HepG2 (cell line): ENCODE measurements around the gene TCEANC2.

Source experiments
- ARNT ChIP-seq: fragments of 450-650 bp; IDR thresholded peaks from 2 replicates; pipeline ENCODE4 v1.6.1; 2017
- GTF3A ChIP-seq: sonication (generic); formaldehyde crosslinking; conservative IDR thresholded peaks from 2 replicates; pipeline ENCODE4 v1.4.0; 2020; ENCODE audit warnings: mild to moderate bottlenecking, missing genetic modification reagents
- MIER3 ChIP-seq: IDR thresholded peaks from 2 replicates; pipeline ENCODE4 v1.6.1; 2016; ENCODE audit warnings: missing compliant biosample characterization, borderline replicate concordance
- MXD3 ChIP-seq: IDR thresholded peaks from 2 replicates; pipeline ENCODE4 v1.6.1; 2016; ENCODE audit warnings: mild to moderate bottlenecking, missing biosample characterization, missing genetic modification reagents
- NR2C2 ChIP-seq: sonication (generic); formaldehyde crosslinking; IDR thresholded peaks from 2 replicates; pipeline ENCODE4 v1.4.0; 2020; ENCODE audit warnings: missing genetic modification reagents, mild to moderate bottlenecking, moderate library complexity, borderline replicate concordance
- TF ChIP-seq, protein P1 (sequence below): IDR thresholded peaks from 2 replicates; pipeline ENCODE4 v1.6.1; 2012; ENCODE audit warnings: low read length, improper control_type of control experiment
- TF ChIP-seq, protein P2 (sequence below): sonication (generic); formaldehyde crosslinking; IDR thresholded peaks from 2 replicates; pipeline ENCODE4 v1.5.0; 2020; ENCODE audit warnings: mild to moderate bottlenecking, missing genetic modification reagents, moderate library complexity

- TF ChIP-seq MXD3 (CRISPR knock-in tag) = no peak
- TF ChIP-seq, protein P1, sequence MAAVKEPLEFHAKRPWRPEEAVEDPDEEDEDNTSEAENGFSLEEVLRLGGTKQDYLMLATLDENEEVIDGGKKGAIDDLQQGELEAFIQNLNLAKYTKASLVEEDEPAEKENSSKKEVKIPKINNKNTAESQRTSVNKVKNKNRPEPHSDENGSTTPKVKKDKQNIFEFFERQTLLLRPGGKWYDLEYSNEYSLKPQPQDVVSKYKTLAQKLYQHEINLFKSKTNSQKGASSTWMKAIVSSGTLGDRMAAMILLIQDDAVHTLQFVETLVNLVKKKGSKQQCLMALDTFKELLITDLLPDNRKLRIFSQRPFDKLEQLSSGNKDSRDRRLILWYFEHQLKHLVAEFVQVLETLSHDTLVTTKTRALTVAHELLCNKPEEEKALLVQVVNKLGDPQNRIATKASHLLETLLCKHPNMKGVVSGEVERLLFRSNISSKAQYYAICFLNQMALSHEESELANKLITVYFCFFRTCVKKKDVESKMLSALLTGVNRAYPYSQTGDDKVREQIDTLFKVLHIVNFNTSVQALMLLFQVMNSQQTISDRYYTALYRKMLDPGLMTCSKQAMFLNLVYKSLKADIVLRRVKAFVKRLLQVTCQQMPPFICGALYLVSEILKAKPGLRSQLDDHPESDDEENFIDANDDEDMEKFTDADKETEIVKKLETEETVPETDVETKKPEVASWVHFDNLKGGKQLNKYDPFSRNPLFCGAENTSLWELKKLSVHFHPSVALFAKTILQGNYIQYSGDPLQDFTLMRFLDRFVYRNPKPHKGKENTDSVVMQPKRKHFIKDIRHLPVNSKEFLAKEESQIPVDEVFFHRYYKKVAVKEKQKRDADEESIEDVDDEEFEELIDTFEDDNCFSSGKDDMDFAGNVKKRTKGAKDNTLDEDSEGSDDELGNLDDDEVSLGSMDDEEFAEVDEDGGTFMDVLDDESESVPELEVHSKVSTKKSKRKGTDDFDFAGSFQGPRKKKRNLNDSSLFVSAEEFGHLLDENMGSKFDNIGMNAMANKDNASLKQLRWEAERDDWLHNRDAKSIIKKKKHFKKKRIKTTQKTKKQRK = no peak
- TF ChIP-seq NR2C2 (CRISPR knock-in tag) = no peak
- no peak for TF ChIP-seq ARNT
- TF ChIP-seq GTF3A (CRISPR knock-in tag) = no peak
- TF ChIP-seq MIER3 (CRISPR knock-in tag) = no peak
- TF ChIP-seq, protein P2, sequence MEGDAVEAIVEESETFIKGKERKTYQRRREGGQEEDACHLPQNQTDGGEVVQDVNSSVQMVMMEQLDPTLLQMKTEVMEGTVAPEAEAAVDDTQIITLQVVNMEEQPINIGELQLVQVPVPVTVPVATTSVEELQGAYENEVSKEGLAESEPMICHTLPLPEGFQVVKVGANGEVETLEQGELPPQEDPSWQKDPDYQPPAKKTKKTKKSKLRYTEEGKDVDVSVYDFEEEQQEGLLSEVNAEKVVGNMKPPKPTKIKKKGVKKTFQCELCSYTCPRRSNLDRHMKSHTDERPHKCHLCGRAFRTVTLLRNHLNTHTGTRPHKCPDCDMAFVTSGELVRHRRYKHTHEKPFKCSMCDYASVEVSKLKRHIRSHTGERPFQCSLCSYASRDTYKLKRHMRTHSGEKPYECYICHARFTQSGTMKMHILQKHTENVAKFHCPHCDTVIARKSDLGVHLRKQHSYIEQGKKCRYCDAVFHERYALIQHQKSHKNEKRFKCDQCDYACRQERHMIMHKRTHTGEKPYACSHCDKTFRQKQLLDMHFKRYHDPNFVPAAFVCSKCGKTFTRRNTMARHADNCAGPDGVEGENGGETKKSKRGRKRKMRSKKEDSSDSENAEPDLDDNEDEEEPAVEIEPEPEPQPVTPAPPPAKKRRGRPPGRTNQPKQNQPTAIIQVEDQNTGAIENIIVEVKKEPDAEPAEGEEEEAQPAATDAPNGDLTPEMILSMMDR (CRISPR knock-in tag) = no peak
These were observed 83.6 kb downstream of the TCEANC2 start for GRCh38 chr1:54136963-54137533.
